GM21723 (cell line): ENCODE results near the gene OAF.
A peak's percentile ranks its signal among the peaks of the same experiment; 100 is the strongest.

Source experiments
- ATAC-seq: cut with Tn5 transposase; IDR thresholded peaks from one replicate; pipeline ENCODE4 v1.9.1; 2021; ENCODE audit warnings: mild to moderate bottlenecking, moderate library complexity; ENCODE audit not compliant: unreplicated experiment

Gene OAF

GRCh38 chr11:120200677-120201076, 10.2 kb upstream of the OAF start:
- ATAC-seq = no peak

- no peak for ATAC-seq
Measured at GRCh38 chr11:120201653-120202052, 9.2 kb upstream of the OAF start.

- ATAC-seq = no peak
Measured at GRCh38 chr11:120203626-120204025, 7.2 kb upstream of the OAF start.

- ATAC-seq = no peak
Measured at GRCh38 chr11:120205596-120206161, 5.2 kb upstream of the OAF start.

- ATAC-seq = no peak
Measured at GRCh38 chr11:120207512-120207911, 3.3 kb upstream of the OAF start.

- ATAC-seq = no peak
Measured at GRCh38 chr11:120208001-120208441, 2.8 kb upstream of the OAF start.

- no peak for ATAC-seq
Measured at GRCh38 chr11:120208777-120209176, 2.1 kb upstream of the OAF start.

- no peak for ATAC-seq
Measured at GRCh38 chr11:120209746-120210625, 846 bp upstream of the OAF start.

GRCh38 chr11:120211522-120212258, 858 bp downstream of the OAF start:
- ATAC-seq = peak; percentile 23

GRCh38 chr11:120212259-120212878, 1.5 kb downstream of the OAF start:
- no peak for ATAC-seq

- ATAC-seq = no peak
Measured at GRCh38 chr11:120212926-120213325, 2.1 kb downstream of the OAF start.

GRCh38 chr11:120214581-120214980, 3.7 kb downstream of the OAF start:
- ATAC-seq = no peak

GRCh38 chr11:120215634-120216033, 4.8 kb downstream of the OAF start:
- ATAC-seq = no peak

GRCh38 chr11:120216426-120217102, 5.7 kb downstream of the OAF start:
- ATAC-seq = no peak

GRCh38 chr11:120217526-120217925, 6.7 kb downstream of the OAF start:
- no peak for ATAC-seq

GRCh38 chr11:120217941-120218694, 7.3 kb downstream of the OAF start:
- no peak for ATAC-seq

GRCh38 chr11:120218695-120219033, 7.8 kb downstream of the OAF start:
- ATAC-seq = no peak

GRCh38 chr11:120219232-120219937, 8.6 kb downstream of the OAF start:
- ATAC-seq = no peak

- ATAC-seq = no peak
Measured at GRCh38 chr11:120219938-120220746, 9.3 kb downstream of the OAF start.
